Measurements from ENCODE around the gene GALNT7. TPM values are rescaled to one million over a fixed set of nuclear protein-coding genes. Genes with fewer than 3 reads are reported as not detected.

GALNT7 gene
- total RNA-seq, 1 donor from 2014 or later, result 8.2 TPM

GRCh38 chr4:173252024-173252935 lies 83.7 kb downstream of the GALNT7 start:
- TF ChIP-seq CTCF (IDR thresholded peaks at IDR 0.05), result no peak
- no peaks in the 10 kb centered on the region for H3K9me3 ChIP-seq
- H3K27me3 ChIP-seq, result no peaks in the 10 kb centered on the region
- DNase-seq (ENCODE audit: low spot score in 2 of 2), result peak; percentile 11 to 83
- H3K36me3 ChIP-seq, result peaks cover 0 to 4% of the 10 kb centered on the region in 2 donors
- peak overlapping the region in 1 of 2 donors; percentile 23 for H3K27ac ChIP-seq
- intact Hi-C loops (cut with DNase I), result loop anchor here (2.0 kb wide), 1 partner anchor 83 kb away; the partner anchor contains the start of gene GALNT7
- H3K4me1 ChIP-seq, result peaks cover 0 to 3% of the 10 kb centered on the region in 2 donors
- H3K4me3 ChIP-seq, result no peak overlapping the region

GRCh38 chr4:173253561-173253960 lies 85.0 kb downstream of the GALNT7 start:
- H3K9me3 ChIP-seq, result no peaks in the 10 kb centered on the region
- intact Hi-C loops (cut with DNase I), result loop anchor here (2.0 kb wide), 1 partner anchor 85 kb away; the partner anchor contains the start of gene GALNT7
- no peak overlapping the region for H3K27ac ChIP-seq
- H3K36me3 ChIP-seq, result no peaks in the 10 kb centered on the region
- no peaks in the 10 kb centered on the region for H3K27me3 ChIP-seq
- peaks cover 0 to 3% of the 10 kb centered on the region in 2 donors for H3K4me1 ChIP-seq
- H3K4me3 ChIP-seq, result no peak overlapping the region
- TF ChIP-seq CTCF (IDR thresholded peaks at IDR 0.05), result no peak
- no peak for DNase-seq (ENCODE audit: low spot score in 2 of 2)

- no peaks in the 10 kb centered on the region for H3K36me3 ChIP-seq
- H3K4me3 ChIP-seq, result no peak overlapping the region
- H3K27ac ChIP-seq, result no peak overlapping the region
- intact Hi-C loops (cut with DNase I), result loop anchor here (5.0 kb wide), 1 partner anchor 242 kb away; no protein-coding TSS in a partner anchor
- H3K27me3 ChIP-seq, result no peaks in the 10 kb centered on the region
- DNase-seq (ENCODE audit: low spot score in 2 of 2), result no peak
- TF ChIP-seq CTCF (IDR thresholded peaks at IDR 0.05), result no peak
- H3K4me1 ChIP-seq, result peaks cover 0 to 3% of the 10 kb centered on the region in 2 donors
- H3K9me3 ChIP-seq, result no peaks in the 10 kb centered on the region
Measured at GRCh38 chr4:173254646-173255045, 86.0 kb downstream of the GALNT7 start.

- no peak for DNase-seq (ENCODE audit: low spot score in 2 of 2)
- TF ChIP-seq CTCF (IDR thresholded peaks at IDR 0.05), result no peak
Measured at GRCh38 chr4:173256825-173257224, 88.2 kb downstream of the GALNT7 start.

GRCh38 chr4:173257732-173258717 lies 89.4 kb downstream of the GALNT7 start:
- Histone ChIP-seq H3K9me3 (no peaks in the 10 kb centered on the region), H3K36me3 (no peaks in the 10 kb centered on the region), H3K4me3 (no peak overlapping the region), H3K4me1 (no peaks in the 10 kb centered on the region), H3K27me3 (no peaks in the 10 kb centered on the region), H3K27ac (no peak overlapping the region)
- peak; percentile 56 to 71 (median 58) for TF ChIP-seq CTCF (IDR thresholded peaks at IDR 0.05)
- DNase-seq (ENCODE audit: low spot score in 2 of 2), result peak in 1 of 2 donors; percentile 69
- intact Hi-C loops (cut with DNase I), result loop anchor here (1.0 to 5.0 kb wide), 2 partner anchors 233 to 246 kb away; no protein-coding TSS in a partner anchor

More at GRCh38 chr4:173256825-173257224, 88.2 kb downstream of the GALNT7 start:
- intact Hi-C loops (cut with DNase I), result loop anchor here (1.0 to 5.0 kb wide), 2 partner anchors 232 to 245 kb away; no protein-coding TSS in a partner anchor
- Histone ChIP-seq H3K27ac (no peak overlapping the region), H3K4me1 (peaks cover 0 to 3% of the 10 kb centered on the region in 2 donors), H3K36me3 (no peaks in the 10 kb centered on the region), H3K4me3 (no peak overlapping the region), H3K27me3 (no peaks in the 10 kb centered on the region), H3K9me3 (no peaks in the 10 kb centered on the region)
